GM12878 (cell line): ENCODE results near the gene KIFAP3. TPM values are rescaled to one million over a fixed set of nuclear protein-coding genes. Genes with fewer than 3 reads are reported as not detected.

Experiments used
- BCLAF1 ChIP-seq: fragments of 450-650 bp; IDR thresholded peaks from 2 replicates; pipeline ENCODE4 v1.6.1; 2017; ENCODE audit warnings: antibody characterized with exemption, mild to moderate bottlenecking, moderate library complexity
- FOXK2 ChIP-seq: fragments of 450-650 bp; IDR thresholded peaks from 2 replicates; pipeline ENCODE4 v1.6.1; 2017; ENCODE audit warnings: mild to moderate bottlenecking, moderate library complexity
- HDAC2 ChIP-seq: fragments of 200-600 bp; sonication (generic); IDR thresholded peaks from 2 replicates; pipeline ENCODE4 v1.6.1; 2017
- LARP7 ChIP-seq: fragments of 450-650 bp; IDR thresholded peaks from 2 replicates; pipeline ENCODE4 v1.6.1; 2017; ENCODE audit warnings: mild to moderate bottlenecking
- MTA3 ChIP-seq: IDR thresholded peaks from 2 replicates; pipeline ENCODE4 v1.6.1; 2012; ENCODE audit warnings: low read length, inconsistent platforms, borderline replicate concordance
- MXI1 ChIP-seq: fragments of 150-350 bp; IDR thresholded peaks from 2 replicates; pipeline ENCODE4 v1.6.1; 2011; ENCODE audit warnings: low read depth, mild to moderate bottlenecking, inconsistent platforms, low read length, improper control_type of control experiment
- NRF1 ChIP-seq: conservative IDR thresholded peaks from 2 replicates; pipeline ENCODE4 v1.6.1; 2011; ENCODE audit warnings: mild to moderate bottlenecking, low read depth, low read length, improper control_type of control experiment
- PAX5 ChIP-seq: IDR thresholded peaks from 2 replicates; pipeline ENCODE4 v1.6.1; 2011; ENCODE audit warnings: low read depth, low read length, borderline replicate concordance
- POLR2AphosphoS5 ChIP-seq: IDR thresholded peaks from 2 replicates; pipeline ENCODE4 v1.6.1; 2011; ENCODE audit warnings: mild to moderate bottlenecking, low read length, inconsistent platforms
- RAD51 ChIP-seq: fragments of 450-650 bp; IDR thresholded peaks from 2 replicates; pipeline ENCODE4 v1.6.1; 2016; ENCODE audit warnings: moderate library complexity, mild to moderate bottlenecking, inconsistent platforms
- RELB ChIP-seq: fragments of 450-650 bp; IDR thresholded peaks from 2 replicates; pipeline ENCODE4 v1.6.1; 2017; ENCODE audit warnings: low read depth, mild to moderate bottlenecking, moderate library complexity
- SIX5 ChIP-seq: IDR thresholded peaks from 2 replicates; pipeline ENCODE4 v1.6.1; 2011; ENCODE audit warnings: mild to moderate bottlenecking, low read depth, low read length, moderate library complexity; ENCODE audit not compliant: severe bottlenecking
- SUPT20H ChIP-seq: IDR thresholded peaks from 2 replicates; pipeline ENCODE4 v1.6.1; 2011; ENCODE audit warnings: low read depth, mild to moderate bottlenecking, low read length, moderate library complexity, borderline replicate concordance; ENCODE audit not compliant: control insufficient read depth
- USF1 ChIP-seq: IDR thresholded peaks from 2 replicates; pipeline ENCODE4 v1.6.1; 2011; ENCODE audit warnings: borderline replicate concordance, low read depth, mild to moderate bottlenecking, moderate library complexity, mixed read lengths, low read length; ENCODE audit not compliant: insufficient read depth; ENCODE audit errors: extremely low read length
- ZBTB33 ChIP-seq: fragments of 450-650 bp; IDR thresholded peaks from 2 replicates; pipeline ENCODE4 v1.6.1; 2017; ENCODE audit warnings: mild to moderate bottlenecking
- ZNF207 ChIP-seq: fragments of 450-650 bp; IDR thresholded peaks from 2 replicates; pipeline ENCODE4 v1.6.1; 2014; ENCODE audit warnings: antibody characterized with exemption, mild to moderate bottlenecking, borderline replicate concordance
- ZNF384 ChIP-seq: IDR thresholded peaks from 2 replicates; pipeline ENCODE4 v1.6.1; 2012; ENCODE audit warnings: low read depth, mild to moderate bottlenecking, low read length, improper control_type of control experiment, borderline replicate concordance
- ZNF592 ChIP-seq: fragments of 450-650 bp; IDR thresholded peaks from 2 replicates; pipeline ENCODE4 v1.6.1; 2017; ENCODE audit warnings: mild to moderate bottlenecking, moderate library complexity
- polyA plus RNA-seq, 11 experiments: library from polyadenylated mRNA; depleted of rRNA in 4 of 11; unstranded in 6 of 11; stranded (reverse) in 5 of 11; fragments of >200 nt; fragmentation: Nextera tagmentation in 4 of 11; fragmentation: Illumina TruSeq in 1 of 11; extraction: Ambion mirVana in 4 of 11; extraction: Trizol in 1 of 11; gene quantifications; 1 replicate in 1 of 11; 2 replicates in 10 of 11; pipeline versions ENCODE4 v1.2.1 to v1.2.3, GENCODE V29; 2011 to 2016; ENCODE audit warnings: inconsistent platforms in 2 of 11, missing spikeins in 2 of 11, low read depth in 1 of 11
- total RNA-seq, 4 experiments: library from RNA; depleted of rRNA in 3 of 4; stranded (reverse); fragments of >200 nt in 3 of 4; fragmentation: Illumina TruSeq in 1 of 4; extraction: Trizol in 1 of 4; gene quantifications; 2 replicates each; pipeline versions ENCODE4 v1.2.1 to v1.2.3, GENCODE V29; 2013 to 2021

Gene KIFAP3
- total and polyA plus RNA-seq, 10 of the 15 experiments (the other 5 are each of a cell fraction or from before 2014, with no cell fraction given): 13.7 to 100 (median 18.9) TPM

GRCh38 chr1:169894424-169895145 lies 179.9 kb downstream of the KIFAP3 start (continued):
- TF ChIP-seq ZNF592 (no peak), BCLAF1 (no peak), POLR2AphosphoS5 (no peak), RAD51 (no peak), ZNF384 (no peak), MXI1 (no peak), PAX5 (no peak), ZNF207 (no peak), FOXK2 (no peak), USF1 (no peak), ZBTB33 (no peak), HDAC2 (no peak), RELB (no peak), SIX5 (no peak), LARP7 (no peak), SUPT20H (no peak), NRF1 (no peak), MTA3 (0 out of 2 replicates have a peak, but pooled peaks have one; percentile 55)
- TF ChIP-seq, all 136 proteins: peak for 7
